ENCODE measurements around the gene ADAM11. TPM values are rescaled to one million over a fixed set of nuclear protein-coding genes. Genes with fewer than 3 reads are reported as not detected.

The ADAM11 gene
- total and polyA plus RNA-seq, 2 of the 4 experiments (the other 2 are of a cell fraction): 0.36 to 0.53 TPM

GRCh38 chr17:44788139-44788538 lies 29.4 kb downstream of the ADAM11 start:
- intact Hi-C loops (cut with micrococcal nuclease) (no loop called here), in situ Hi-C loops (cut with MboI; ENCODE audit: low sequenced_read_pairs) (no loop called here), dilution Hi-C loops (cut with HindIII; ENCODE audit: low sequenced_read_pairs, unreplicated experiment) (no loop called here)
- H2AFZ ChIP-seq (replicated peaks; ENCODE audit: low read length, poor library complexity): no peak overlapping the region
- H3K4me1 ChIP-seq (ENCODE audit: control insufficient read depth, insufficient read depth, low read length): peaks cover 5% of the 10 kb centered on the region
- H3K9me3 ChIP-seq (ENCODE audit: control insufficient read depth, insufficient read depth, low read length): no peaks in the 10 kb centered on the region
- no peak overlapping the region for H3K56ac ChIP-seq (ENCODE audit: extremely low read depth, insufficient read depth, low read length)
- no peaks in the 10 kb centered on the region for H4K20me1 ChIP-seq (ENCODE audit: insufficient read depth, low read length)
- peaks cover 0 to 5% of the 10 kb centered on the region in 2 experiments; a peak in 1 of 4 replicates for H3K79me1 ChIP-seq (ENCODE audit: low read depth in 1 of 2, low read length in 2 of 2)
- 88% methylated on average over 3 of the region's 7 CpGs; no CpG with 5 or more reads in 1 of the 2 experiments for WGBS, 2 experiments (ENCODE audit: extremely low coverage in 2 of 2, insufficient read length in 1 of 2)
- no peak overlapping the region for H2AK5ac ChIP-seq (ENCODE audit: low read depth, low read length)
- ATAC-seq (ENCODE audit: low read depth) (no peak), DNase-seq (peak; percentile 11)
- no peaks in the 10 kb centered on the region; the same call in 1 of the 2 replicates for H3K27me3 ChIP-seq (ENCODE audit: control insufficient read depth, insufficient read depth, low read length)
- H3K23ac ChIP-seq (ENCODE audit: low read depth, low read length): no peak overlapping the region
- no peaks in the 10 kb centered on the region for H3K36me3 ChIP-seq (ENCODE audit: control insufficient read depth, insufficient read depth, low read length)
- H3K9ac ChIP-seq (ENCODE audit: low read depth, low read length): no peak overlapping the region
- no peak overlapping the region for H2BK20ac ChIP-seq (ENCODE audit: low read depth, low read length)
- H3K4me3 ChIP-seq (ENCODE audit: insufficient read depth, low read depth, low read length): no peak overlapping the region
- H3K4ac ChIP-seq (ENCODE audit: low read depth, low read length): no peak overlapping the region
- H3K27ac ChIP-seq (ENCODE audit: insufficient read depth, low read length): no peak overlapping the region
- H4K5ac ChIP-seq (ENCODE audit: low read depth, low read length): no peak overlapping the region
- H3K4me2 ChIP-seq (ENCODE audit: low read depth, low read length): no peak overlapping the region
- H2BK15ac ChIP-seq (ENCODE audit: low read depth, low read length): no peak overlapping the region
- H4K8ac ChIP-seq (ENCODE audit: low read depth in 2 of 2, low read length in 2 of 2): no peak overlapping the region
- no peak overlapping the region for H2BK120ac ChIP-seq (ENCODE audit: low read depth, low read length)
- H3K18ac ChIP-seq (ENCODE audit: low read depth, low read length): no peak overlapping the region
- no peaks in the 10 kb centered on the region; the same call in 1 of the 2 replicates for H3K9me1 ChIP-seq (ENCODE audit: insufficient read depth, low read length)
- no peak overlapping the region for H4K91ac ChIP-seq (ENCODE audit: insufficient read depth, low read depth, low read length)
- H2AK9ac ChIP-seq (replicated peaks; ENCODE audit: low read depth, low read length, poor library complexity): no peak overlapping the region
- H3K14ac ChIP-seq (replicated peaks; ENCODE audit: low read depth, low read length): no peak overlapping the region
- ChIA-PET POLR2A (ENCODE audit: unreplicated experiment) (no interaction called here), CTCF (no interaction called here)
- no peak for TF ChIP-seq RAD21 (IDR thresholded peaks at IDR 0.05; ENCODE audit: low read length)
- TF ChIP-seq NFE2L2 (IDR thresholded peaks at IDR 0.05; ENCODE audit: low read depth, low read length): no peak
- no TSS peak for BruUV-seq (replicated peaks)
- no peak overlapping the region for H2BK5ac ChIP-seq (ENCODE audit: low read depth, low read length, poor library complexity, severe bottlenecking)

Data from IMR-90 (cell line).